HCT116 (cell line): ENCODE measurements around the gene HOXA13. TPM values are rescaled to one million over a fixed set of nuclear protein-coding genes. Genes with fewer than 3 reads are reported as not detected.

Experiments
- ATAC-seq: fragments of 200-7000 bp; cut with Tn5 transposase; 2 replicates; pipeline ENCODE4 v1.9.1; 2020; ENCODE audit warnings: mild to moderate bottlenecking, moderate library complexity
- BruUV-seq: library from RNA; stranded (reverse); fragments of 400-500 nt; replicated peaks from 2 replicates; lab custom pipeline; 2021; lab: Mats Ljungman, UMichigan
- CTCF ChIA-PET: fragments of 300-600 bp; sonication (Branson Sonifier 250); formaldehyde crosslinking; loops from one replicate; lab custom pipeline; 2021; ENCODE audit warnings: antibody characterized with exemption; lab: Charles Lee
- POLR2A ChIA-PET: fragments of 300-600, 350-600 bp; sonication (Branson Sonifier 250); formaldehyde crosslinking; loops from one replicate; lab custom pipeline; 2021; ENCODE audit warnings: antibody characterized with exemption; lab: Charles Lee
- RAD21 ChIA-PET, 2 experiments: fragments of 300-600 bp; sonication (Branson Sonifier 250); formaldehyde crosslinking; loops; one replicate each; lab custom pipeline; 2023; ENCODE audit warnings: low total read pairs in 2 of 2; ENCODE audit not compliant: uncharacterized antibody in 2 of 2, unreplicated experiment in 2 of 2, low non-redundant PET in 1 of 2; lab: Charles Lee
- DNase-seq: peaks from one replicate; pipeline ENCODE4 v3.0.0-alpha.2; 2010; ENCODE audit warnings: low read depth, low spot score
- H2AFZ ChIP-seq: fragments of 200-600 bp; shearing (Covaris generic), sonication (generic); 2 replicates; pipeline ENCODE4 v1.6.1; 2017; ENCODE audit warnings: low read depth, mixed run types, mixed read lengths, antibody characterized with exemption, low read length; ENCODE audit not compliant: poor library complexity, severe bottlenecking
- H3K27ac ChIP-seq: 2 replicates; pipeline ENCODE4 v1.5.1; 2012; ENCODE audit warnings: low read depth, low read length
- H3K27me3 ChIP-seq: fragments of 200-600 bp; sonication (generic); 2 replicates; pipeline ENCODE4 v1.6.1; 2016; ENCODE audit warnings: mixed run types, low read length, mixed read lengths; ENCODE audit not compliant: insufficient read depth
- H3K36me3 ChIP-seq, 2 experiments: fragments of 200-500 bp in 1 of 2; fragments of 200-600 bp in 1 of 2; sonication (Bioruptor generic) in 1 of 2; sonication (generic) in 1 of 2; 2 replicates each; pipeline versions ENCODE4 v1.5.1 to v1.6.1; 2014 to 2016; ENCODE audit warnings: low read length in 2 of 2, inconsistent platforms in 1 of 2, mixed read lengths in 1 of 2, mixed run types in 1 of 2; ENCODE audit not compliant: insufficient read depth in 2 of 2, control insufficient read depth in 1 of 2
- H3K4me1 ChIP-seq, 2 experiments: fragments of 200-600 bp in 1 of 2; sonication (generic) in 1 of 2; 2 replicates each; pipeline versions ENCODE4 v1.5.1 to v1.6.1; 2012 to 2017; ENCODE audit warnings: low read length in 2 of 2, inconsistent platforms in 1 of 2, mild to moderate bottlenecking in 1 of 2, mixed read lengths in 1 of 2, mixed run types in 1 of 2, moderate library complexity in 1 of 2; ENCODE audit not compliant: insufficient read depth in 2 of 2, control insufficient read depth in 1 of 2
- H3K4me2 ChIP-seq: fragments of 200-600 bp; sonication (generic); 2 replicates; pipeline ENCODE4 v1.6.1; 2017; ENCODE audit warnings: mixed run types, low read length, mixed read lengths
- H3K4me3 ChIP-seq, 2 experiments: fragments of 200-600 bp in 1 of 2; sonication (generic) in 1 of 2; replicated peaks in 1 of 2; 2 replicates each; pipeline ENCODE4 v1.5.1; 2011 to 2016; ENCODE audit warnings: low read length in 2 of 2, control low read depth in 1 of 2, low read depth in 1 of 2, mild to moderate bottlenecking in 1 of 2, mixed read lengths in 1 of 2, mixed run types in 1 of 2
- H3K79me2 ChIP-seq: fragments of 200-600 bp; sonication (generic); 2 replicates; pipeline ENCODE4 v1.6.1; 2017; ENCODE audit warnings: mild to moderate bottlenecking, mixed run types, low read length, moderate library complexity, mixed read lengths; ENCODE audit not compliant: insufficient read depth
- H3K9ac ChIP-seq: fragments of 200-600 bp; sonication (generic); 2 replicates; pipeline ENCODE4 v1.6.1; 2016; ENCODE audit warnings: low read length, mixed read lengths
- H3K9me2 ChIP-seq: fragments of 200-600 bp; sonication (generic), shearing (Covaris generic); 2 replicates; pipeline ENCODE4 v1.6.1; 2017; ENCODE audit warnings: mixed run types, mild to moderate bottlenecking, moderate library complexity; ENCODE audit not compliant: insufficient read depth
- H3K9me3 ChIP-seq, 2 experiments: fragments of 200-500 bp in 1 of 2; fragments of 200-600 bp in 1 of 2; sonication (Bioruptor generic) in 1 of 2; sonication (generic) in 1 of 2; 2 replicates each; pipeline ENCODE4 v1.6.1; 2014 to 2017; ENCODE audit warnings: low read length in 2 of 2, mixed read lengths in 2 of 2, inconsistent platforms in 1 of 2, low read depth in 1 of 2, mild to moderate bottlenecking in 1 of 2, mixed run types in 1 of 2, moderate library complexity in 1 of 2; ENCODE audit not compliant: control insufficient read depth in 1 of 2, insufficient read depth in 1 of 2
- H4K20me1 ChIP-seq: fragments of 200-600 bp; sonication (generic), shearing (Covaris generic); 2 replicates; pipeline ENCODE4 v1.6.1; 2017; ENCODE audit warnings: mixed run types, mild to moderate bottlenecking, moderate library complexity; ENCODE audit not compliant: insufficient read depth
- CBX3 ChIP-seq: IDR thresholded peaks from 2 replicates; pipeline ENCODE4 v1.6.1; 2012; ENCODE audit warnings: low read depth
- EZH2phosphoT487 ChIP-seq: fragments of 200-600 bp; IDR thresholded peaks from 2 replicates; pipeline ENCODE4 v1.6.1; 2018; ENCODE audit warnings: antibody characterized with exemption, borderline replicate concordance
- FOSL1 ChIP-seq: IDR thresholded peaks from 2 replicates; pipeline ENCODE4 v1.6.1; 2012; ENCODE audit warnings: low read depth
- POLR2A ChIP-seq: IDR thresholded peaks from 2 replicates; pipeline ENCODE4 v1.7.0; 2011; ENCODE audit warnings: borderline replicate concordance; ENCODE audit not compliant: insufficient read depth, insufficient read length; ENCODE audit errors: extremely low read depth
- POLR2AphosphoS5 ChIP-seq: IDR thresholded peaks from 2 replicates; pipeline ENCODE4 v1.6.1; 2011; ENCODE audit warnings: mild to moderate bottlenecking, low read depth, low read length, moderate library complexity
- RAD21 ChIP-seq: IDR thresholded peaks from 2 replicates; pipeline ENCODE4 v1.6.1; 2012; ENCODE audit warnings: low read depth, mild to moderate bottlenecking
- SIN3A ChIP-seq: IDR thresholded peaks from 2 replicates; pipeline ENCODE4 v1.6.1; 2012; ENCODE audit warnings: low read depth
- SRF ChIP-seq: IDR thresholded peaks from 2 replicates; pipeline ENCODE4 v1.6.1; 2012; ENCODE audit warnings: low read depth
- ZNF274 ChIP-seq: fragments of 200-500 bp; sonication (Bioruptor generic); IDR thresholded peaks from 2 replicates; pipeline ENCODE4 v1.6.1; 2014; ENCODE audit warnings: mild to moderate bottlenecking, low read depth, low read length, inconsistent platforms
- intact Hi-C: fragments of 100-400 bp; cut with micrococcal nuclease; formaldehyde crosslinking; loops from 2 replicates; pipeline ENCODE4 v1.10.0; 2022
- total RNA-seq: library from RNA; stranded (reverse); gene quantifications from one replicate; pipeline ENCODE4 v1.2.1, GENCODE V29; 2021; ENCODE audit not compliant: unreplicated experiment

HOXA13 gene
- total RNA-seq, 1 experiment from 2014 or later, result 3.6 TPM

DNA sequence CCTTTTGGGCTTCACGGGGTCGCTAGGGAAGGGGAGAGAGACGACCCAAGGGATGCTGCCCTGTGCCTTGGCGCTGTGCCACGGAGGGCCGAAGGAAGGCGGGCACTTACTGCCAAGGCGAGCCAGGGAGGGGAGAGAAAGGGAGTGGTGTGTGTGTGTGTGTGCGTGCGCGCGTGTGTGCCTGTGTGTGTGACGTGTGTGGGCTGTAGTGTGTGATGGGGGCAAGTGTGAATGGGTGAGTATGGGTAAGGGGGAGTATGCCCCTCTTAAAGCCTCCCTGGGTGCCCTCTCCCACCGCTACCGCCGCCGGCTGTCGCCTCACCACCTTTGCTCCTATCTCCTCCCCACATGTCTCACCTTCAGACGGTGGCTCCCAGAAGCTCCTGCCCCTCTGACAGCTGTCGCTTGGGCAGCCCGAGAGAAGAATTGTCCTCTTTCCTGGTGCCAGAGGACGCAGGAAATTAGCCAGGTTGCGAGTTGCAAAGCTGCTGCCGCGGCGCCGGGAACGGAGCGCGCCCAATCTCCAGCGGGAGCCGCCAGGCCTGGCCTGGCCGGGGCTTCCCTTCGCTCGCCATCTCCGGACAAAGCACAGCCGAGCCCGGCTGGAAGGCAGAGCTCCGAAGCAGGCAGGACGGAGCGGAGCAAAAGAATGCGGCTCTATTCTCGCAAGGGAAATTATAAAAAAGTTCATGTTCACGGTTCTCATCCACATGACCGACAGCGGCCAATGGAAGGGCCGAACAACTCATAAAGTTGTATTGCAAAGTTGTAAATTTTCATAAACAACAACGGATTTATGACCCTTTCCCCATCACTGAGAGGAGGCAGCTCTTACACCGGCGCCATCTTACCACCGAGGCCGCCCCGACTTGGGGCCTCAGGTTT is 47.7 kb downstream of the HOXA13 start, which contains the start of gene HOXA3:
TSS of gene HOXA3 (minus strand) at position 653 of the 885 bp plus-strand sequence. CDS start 41,943 bp downstream, outside the sequence.
- Histone ChIP-seq H3K9ac (peak within 1 kb of the TSS; percentile 74), H3K27ac (peak within 1 kb of the TSS; percentile 82), H3K79me2 (peaks cover 55% of the 10 kb centered on the region), H3K27me3 (no peaks in the 10 kb centered on the region), H3K9me2 (no peaks in the 10 kb centered on the region), H2AFZ (peak within 1 kb of the TSS; percentile 76), H4K20me1 (no peaks in the 10 kb centered on the region), H3K4me3 (peak within 1 kb of the TSS; percentile 60 to 71), H3K9me3 (no peaks in the 10 kb centered on the region), H3K4me2 (peak within 1 kb of the TSS; percentile 95), H3K4me1 (peaks cover 26 to 77% of the 10 kb centered on the region in 2 experiments), H3K36me3 (no peaks in the 10 kb centered on the region)
- DNase-seq, result no peak
- BruUV-seq, result no TSS peak
- intact Hi-C loops, result loop anchor here (5.0 kb wide), 1 partner anchor 300 kb away; no protein-coding TSS in a partner anchor
- CTCF ChIA-PET, result interaction anchor here (1.1 to 3.7 kb wide), 3 partner anchors 9 to 11 kb away, joined by 4 to 27 read pairs (median 6); no protein-coding TSS in a partner anchor
- peak; percentile 36 for TF ChIP-seq POLR2AphosphoS5
- no peak for TF ChIP-seq CBX3
- TF ChIP-seq SIN3A, result no peak
- TF ChIP-seq SRF, result no peak
- TF ChIP-seq RAD21, result no peak
- no peak for TF ChIP-seq FOSL1
- TF ChIP-seq EZH2phosphoT487, result no peak
- TF ChIP-seq POLR2A, result no peak
- no peak for TF ChIP-seq ZNF274
- POLR2A ChIA-PET, result interaction anchor here (1.5 to 2.5 kb wide), 2 partner anchors 10 to 470 kb away, joined by 4 to 8 read pairs; no protein-coding TSS in a partner anchor
- peak; percentile 15 for ATAC-seq
- RAD21 ChIA-PET, result interaction anchor here in 1 of 2 experiments (0.5 kb wide), 1 partner anchor 105 kb away, joined by 5 read pairs; no protein-coding TSS in a partner anchor
